SK-MEL-5 (cell line): ENCODE data around the gene LRRC37A. TPM values are rescaled to one million over a fixed set of nuclear protein-coding genes. Genes with fewer than 3 reads are reported as not detected.
A peak's percentile ranks its signal among the peaks of the same experiment; 100 is the strongest.
"Not testable (repeated sequence)": the region's sequence is repeated elsewhere in the genome, so short reads cannot be mapped to it uniquely, and the experiment has no call there.

Experiments
- DNase-seq: peaks from one replicate; pipeline ENCODE4 v3.0.0-alpha.2; 2016; ENCODE audit warnings: low read depth, low spot score
- in situ Hi-C: cut with HindIII; loops from 2 replicates; pipeline ENCODE4 v1.10.0; 2016; ENCODE audit warnings: low sequenced_read_pairs, high pct_unique_total_duplicates, low pct_unique_long_range_greater_than_20kb
- polyA plus RNA-seq, 2 experiments: library from polyadenylated mRNA; depleted of rRNA; stranded (reverse); fragments of >200 nt; gene quantifications; 2 replicates each; pipeline ENCODE4 v1.2.3, GENCODE V29; 2015
- total RNA-seq: library from RNA; depleted of rRNA; stranded (reverse); fragments of >200 nt; shearing (Covaris generic); gene quantifications from 2 replicates; pipeline ENCODE4 v1.2.3, GENCODE V29; 2014; rRNA removed

Gene LRRC37A
- 2.3 and 2.5 TPM in 2 replicates for total RNA-seq
- 0.69 and 2.3 TPM in 2 replicates for polyA plus RNA-seq (2015; cell fraction: cytosol; rRNA removed)
- 6.9 and 8.3 TPM in 2 replicates for polyA plus RNA-seq (2015; cell fraction: nucleus; rRNA removed)

- in situ Hi-C loops, DNase-seq: not testable (repeated sequence)
Observed at GRCh38 chr17:46294831-46295230, at the start of gene LRRC37A. Gene LRRC37A (plus strand): TSS chr17:46295131. CDS start chr17:46295134, 3 bp downstream.

GRCh38 chr17:46249153-46249552 is 45.8 kb upstream of the LRRC37A start:
- DNase-seq, in situ Hi-C loops: not testable (repeated sequence)

- DNase-seq, in situ Hi-C loops: not testable (repeated sequence)
Observed at GRCh38 chr17:46252804-46253203, 42.1 kb upstream of the LRRC37A start.

GRCh38 chr17:46253722-46254121 is 41.2 kb upstream of the LRRC37A start:
- in situ Hi-C loops, result not testable (repeated sequence)
- peak; percentile 84 for DNase-seq

- in situ Hi-C loops, DNase-seq: not testable (repeated sequence)
Observed at GRCh38 chr17:46254215-46254614, 40.7 kb upstream of the LRRC37A start.

DNA sequence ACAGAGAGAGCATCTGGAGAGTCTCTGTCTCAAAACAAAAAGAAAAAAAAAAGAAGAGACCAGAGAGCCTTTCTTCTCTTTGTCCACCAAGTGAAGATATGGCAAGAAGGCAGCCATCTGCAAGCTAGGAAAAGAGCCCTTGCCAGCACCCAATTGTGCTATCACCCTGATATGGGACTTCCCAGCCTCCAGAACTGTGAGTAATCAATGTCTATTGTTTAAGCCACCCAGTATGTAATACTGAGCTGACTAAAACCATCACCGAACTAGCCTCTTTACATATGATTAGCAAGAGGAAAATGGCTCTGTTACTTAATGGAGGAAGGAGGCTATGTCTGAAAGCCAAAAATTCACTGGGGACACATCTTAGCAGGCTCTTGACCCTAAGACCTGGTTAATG is 38.6 kb upstream of the LRRC37A start:
- in situ Hi-C loops, DNase-seq: not testable (repeated sequence)

- in situ Hi-C loops, DNase-seq: not testable (repeated sequence)
Observed at GRCh38 chr17:46259845-46260661, 34.9 kb upstream of the LRRC37A start.

- in situ Hi-C loops, result no loop called here
- DNase-seq, result no peak
Observed at GRCh38 chr17:46262271-46262670, 32.7 kb upstream of the LRRC37A start.

DNA sequence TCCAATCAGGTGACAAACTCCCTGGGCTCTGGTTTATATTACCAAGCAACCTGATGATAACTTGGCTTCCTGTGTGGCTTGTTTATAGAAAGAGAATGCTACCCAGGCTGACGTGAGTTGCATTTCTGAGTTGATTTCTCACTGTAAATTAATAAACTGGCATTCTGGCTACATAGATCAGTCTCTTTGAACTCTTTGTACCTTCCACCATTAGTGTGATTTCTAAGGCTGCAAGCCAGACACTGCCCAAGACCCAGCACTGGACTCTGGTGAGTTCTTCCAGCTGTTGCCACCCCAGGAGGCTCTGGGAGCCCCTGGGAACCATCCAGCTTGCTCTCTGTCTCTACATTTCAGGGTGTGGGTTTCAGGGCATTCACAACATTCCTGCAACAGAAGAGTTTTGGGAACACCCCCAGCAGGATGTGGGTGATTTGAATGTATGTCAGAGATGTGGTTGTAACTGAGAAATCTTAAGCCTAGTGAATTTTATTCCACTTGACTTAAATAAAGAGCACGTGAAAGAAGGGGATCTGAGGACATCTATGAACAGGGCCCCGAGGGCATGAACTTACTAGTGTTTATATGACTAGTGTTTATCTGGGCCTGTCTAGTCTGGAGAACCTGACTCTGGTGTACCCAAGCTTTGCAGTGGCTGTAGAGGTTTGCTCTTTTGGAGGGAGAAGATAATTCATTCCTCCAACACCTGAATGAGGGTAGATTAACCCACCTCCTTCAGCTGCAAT is 30.3 kb upstream of the LRRC37A start:
- in situ Hi-C loops, result no loop called here
- peak; percentile 32 for DNase-seq

- in situ Hi-C loops, DNase-seq: not testable (repeated sequence)
Observed at GRCh38 chr17:46266063-46266655, 28.8 kb upstream of the LRRC37A start.

DNA sequence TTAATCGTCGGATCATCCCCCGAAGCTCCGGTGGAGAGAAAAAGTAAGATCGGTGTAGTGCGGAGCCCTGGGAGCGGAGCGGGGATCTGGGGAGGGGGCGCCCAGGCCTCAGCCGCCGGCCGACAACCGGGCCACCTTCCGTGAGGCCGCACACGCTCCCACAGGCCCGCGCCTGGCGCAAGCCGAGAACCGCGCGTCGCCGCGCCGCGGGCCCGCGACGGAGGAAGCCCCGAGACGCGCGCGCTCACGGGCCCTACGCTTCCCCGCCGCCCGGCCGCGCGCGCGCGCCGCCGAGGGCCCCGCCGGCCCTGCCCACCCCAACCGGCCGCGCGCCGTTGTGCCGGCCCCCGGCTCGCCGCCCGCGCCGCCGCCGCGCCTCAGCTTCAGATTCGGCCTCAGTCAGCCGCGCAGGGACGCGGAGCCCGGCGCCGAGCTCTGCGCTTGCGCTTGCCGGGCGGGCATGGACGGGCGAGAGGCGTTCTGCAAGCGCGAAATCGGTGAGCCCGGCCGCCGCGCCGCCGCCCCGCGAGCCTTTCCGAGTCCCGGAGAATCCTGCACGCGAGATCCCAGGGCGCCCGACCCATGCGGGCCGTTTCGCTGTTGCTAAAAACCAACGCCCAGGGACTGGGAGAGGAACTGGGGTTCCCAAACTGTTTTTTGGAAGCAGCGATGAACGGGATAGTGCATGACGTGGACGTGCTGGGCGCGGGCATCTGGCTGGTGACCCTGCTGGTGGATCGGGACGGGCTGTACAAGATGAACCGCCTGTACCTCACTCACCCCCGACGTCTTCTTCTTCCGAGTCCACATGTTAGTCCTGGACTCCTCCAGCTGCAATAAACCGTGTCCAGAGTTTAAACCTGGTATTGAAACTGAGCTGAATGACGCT is 28.0 kb upstream of the LRRC37A start:
- DNase-seq, result peak; percentile 85
- in situ Hi-C loops, result no loop called here

- no peak for DNase-seq
- in situ Hi-C loops, result no loop called here
Observed at GRCh38 chr17:46270032-46270431, 24.9 kb upstream of the LRRC37A start.

- in situ Hi-C loops, result no loop called here
- DNase-seq, result no peak
Observed at GRCh38 chr17:46273541-46274236, 21.2 kb upstream of the LRRC37A start.

DNA sequence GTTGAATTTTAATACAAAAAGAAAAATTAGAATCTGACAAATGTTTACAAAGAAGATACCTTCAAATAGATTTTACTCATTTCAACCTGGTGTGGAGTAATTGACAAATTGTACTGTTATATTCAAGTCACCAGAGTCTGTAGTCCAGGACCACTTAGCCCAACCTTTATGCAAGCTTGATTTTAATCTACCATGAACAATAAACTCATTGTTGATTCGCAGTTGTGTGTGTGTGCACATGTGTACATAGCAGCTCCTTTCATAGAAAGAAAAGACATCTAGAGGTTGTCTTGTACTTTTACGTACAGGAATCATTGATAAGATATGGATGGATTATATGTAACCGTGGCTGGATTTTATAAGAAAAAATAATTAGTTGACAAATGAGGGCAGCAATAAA is 20.7 kb upstream of the LRRC37A start:
- peak; percentile 71 for DNase-seq
- in situ Hi-C loops, result no loop called here

DNA sequence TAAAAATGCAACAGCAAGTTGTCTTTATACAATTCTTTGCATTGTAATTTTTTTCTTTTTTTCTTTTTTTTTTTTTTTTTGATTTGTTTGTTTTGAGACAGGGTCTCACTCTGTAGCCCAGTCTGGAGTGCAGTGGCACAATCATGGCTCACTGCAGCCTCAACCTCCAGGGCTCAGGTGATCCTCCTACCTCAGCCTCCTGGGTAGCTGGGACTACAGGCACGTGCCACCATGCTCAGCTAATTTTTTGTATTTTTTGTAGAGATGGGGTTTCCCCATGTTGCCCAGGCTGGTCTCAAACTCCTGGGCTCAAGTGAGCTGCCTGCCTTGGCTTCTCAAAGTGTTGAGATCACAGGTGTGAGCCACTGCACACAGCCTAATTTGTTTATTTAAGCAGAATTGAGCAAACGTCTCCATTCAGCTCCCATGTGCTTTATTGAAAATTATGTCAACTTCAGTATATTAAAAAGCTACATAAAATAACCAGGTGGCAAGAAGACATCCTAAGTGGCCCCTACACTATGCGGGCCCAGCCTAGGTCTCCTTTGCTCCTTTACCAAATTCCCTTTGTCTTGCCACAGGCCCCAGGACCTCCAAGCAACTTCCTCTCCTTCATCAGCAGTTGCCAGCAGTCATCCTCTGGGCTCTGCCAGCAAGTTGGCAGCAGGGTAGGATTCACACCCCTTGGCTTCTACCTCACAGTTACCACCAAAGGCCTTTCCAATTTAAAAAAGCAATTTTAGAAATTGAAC is 18.0 kb upstream of the LRRC37A start:
- in situ Hi-C loops, DNase-seq: not testable (repeated sequence)

GRCh38 chr17:46281336-46281735 is 13.6 kb upstream of the LRRC37A start:
- in situ Hi-C loops, DNase-seq: not testable (repeated sequence)
